Brain pericyte (primary cell): Measurements from ENCODE around the gene MRPL54.
A peak's percentile ranks its signal among the peaks of the same experiment; 100 is the strongest.

Experiments used
- DNase-seq: peaks from one replicate; pipeline ENCODE4 v3.0.0-alpha.2; 2012; ENCODE audit warnings: low read depth, low spot score

The MRPL54 gene

DNA sequence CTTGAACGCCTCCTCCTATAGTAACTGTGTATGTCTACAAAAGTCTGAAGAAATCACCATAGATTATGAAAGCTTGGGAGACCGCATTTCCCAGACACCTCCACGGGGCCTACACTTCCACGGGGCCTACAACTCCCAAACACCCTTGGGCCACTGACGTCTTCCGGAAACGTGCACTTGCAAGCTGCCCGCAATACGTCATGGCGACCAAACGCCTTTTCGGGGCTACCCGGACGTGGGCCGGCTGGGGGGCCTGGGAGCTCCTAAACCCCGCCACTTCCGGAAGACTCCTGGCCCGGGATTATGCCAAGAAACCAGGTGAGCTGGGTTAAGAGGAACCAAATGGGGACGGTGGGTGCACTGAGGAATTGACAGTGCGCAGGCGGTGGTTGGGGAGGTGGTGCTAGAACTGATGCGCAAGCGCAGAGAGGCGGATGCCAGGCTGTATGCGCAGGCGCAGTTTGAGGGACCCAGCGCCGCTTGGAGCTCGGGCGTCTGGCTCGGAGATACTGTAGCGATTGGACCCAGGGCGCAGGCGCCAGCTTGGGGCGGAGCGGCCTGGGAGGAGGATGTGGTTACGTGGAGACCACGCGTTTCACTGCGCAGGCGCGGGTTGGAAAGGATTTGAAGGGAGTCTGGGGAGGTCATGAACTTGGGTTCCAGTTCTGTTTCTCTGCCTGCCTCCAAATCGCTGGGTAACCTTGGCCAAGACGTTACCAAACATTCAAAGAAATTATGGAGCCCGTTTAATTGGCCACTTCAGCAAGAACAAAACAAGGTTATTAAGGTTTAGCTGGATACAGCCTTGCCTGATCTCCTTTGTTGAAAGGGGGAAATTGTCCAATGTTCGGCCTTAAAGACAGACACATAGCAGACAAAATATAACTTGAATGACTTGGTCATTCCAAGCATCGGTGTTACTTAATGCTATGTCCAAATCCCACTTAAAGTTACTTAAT is at the start of gene MRPL54:
Gene MRPL54, plus strand, starts transcription at position 182 of the 959 bp plus-strand sequence. Its CDS starts 19 bp downstream, at position 201.
- DNase-seq: peak; percentile 99

DNA sequence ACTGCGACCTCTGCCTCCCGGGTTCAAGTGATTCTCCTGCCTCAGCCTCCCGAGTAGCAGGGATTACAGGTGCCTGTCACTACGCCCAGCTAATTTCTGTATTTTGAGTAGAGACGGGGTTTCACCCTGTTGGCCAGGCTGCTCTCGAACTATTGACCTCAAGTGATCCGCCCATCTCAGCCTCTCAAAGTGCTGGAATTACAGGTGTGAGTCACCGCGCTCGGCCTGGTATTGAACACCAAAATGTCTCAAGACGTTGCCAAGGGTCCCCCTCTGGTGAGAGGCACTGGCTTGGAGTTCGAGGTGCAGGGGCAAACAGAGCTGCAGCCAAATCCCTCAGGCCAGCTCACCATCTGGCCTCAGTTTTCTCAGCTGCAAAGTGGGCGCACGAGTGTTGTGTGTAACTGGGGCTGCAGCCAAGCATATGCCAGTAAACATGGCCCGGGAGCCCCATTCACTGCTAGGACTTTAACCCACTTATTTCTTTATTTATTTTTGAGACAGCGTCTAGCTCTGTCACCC is 46.3 kb upstream of the MRPL54 start:
- DNase-seq: no peak

DNA sequence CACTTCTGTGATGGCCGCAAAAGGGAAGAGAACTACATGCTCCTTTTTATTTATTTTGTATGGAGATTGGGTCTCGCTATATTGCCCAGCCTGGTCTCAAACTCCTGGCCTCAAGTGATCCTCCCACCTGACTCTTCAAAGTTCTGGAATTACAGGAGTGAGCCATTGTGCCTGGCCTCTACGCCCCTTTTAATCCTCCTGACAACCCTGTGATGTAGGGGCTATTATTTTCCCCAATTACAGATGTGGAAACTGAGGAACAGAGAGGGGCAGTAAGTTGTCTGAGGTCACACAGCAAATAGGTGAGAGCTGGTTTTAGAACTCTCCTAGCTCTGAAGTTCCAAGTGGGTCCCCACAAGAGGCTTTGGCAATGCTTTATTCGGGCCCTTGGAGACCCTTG is 42.6 kb upstream of the MRPL54 start:
- DNase-seq: no peak

DNA sequence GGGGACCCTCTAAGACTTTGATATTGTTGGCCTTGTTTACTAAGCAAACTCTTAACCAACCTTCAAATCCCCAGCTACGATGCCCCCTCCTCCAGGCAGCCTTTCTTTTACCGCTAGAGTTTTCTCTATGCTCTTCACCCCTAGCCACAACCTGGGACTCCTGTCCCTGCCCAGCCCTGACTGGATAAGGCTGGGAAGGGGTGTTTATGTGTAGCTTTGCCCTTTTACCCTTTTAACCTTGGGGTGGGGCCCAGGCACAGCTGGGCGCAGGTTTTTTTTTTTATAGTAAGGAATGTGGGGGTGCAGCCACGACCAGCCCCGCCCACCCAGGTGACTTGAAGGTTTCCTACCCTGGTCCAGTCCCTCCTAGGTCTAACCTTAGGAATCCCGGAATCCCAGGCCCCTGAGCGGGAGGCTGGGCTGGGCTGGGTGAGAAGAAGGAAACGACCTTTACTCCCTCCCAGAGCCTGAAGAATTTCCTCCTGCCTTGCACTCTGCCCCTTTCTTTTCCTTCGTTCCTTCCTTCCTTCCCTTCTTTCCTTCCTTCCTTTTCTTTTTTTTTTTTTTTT is 42.0 kb upstream of the MRPL54 start:
- no peak for DNase-seq

DNA sequence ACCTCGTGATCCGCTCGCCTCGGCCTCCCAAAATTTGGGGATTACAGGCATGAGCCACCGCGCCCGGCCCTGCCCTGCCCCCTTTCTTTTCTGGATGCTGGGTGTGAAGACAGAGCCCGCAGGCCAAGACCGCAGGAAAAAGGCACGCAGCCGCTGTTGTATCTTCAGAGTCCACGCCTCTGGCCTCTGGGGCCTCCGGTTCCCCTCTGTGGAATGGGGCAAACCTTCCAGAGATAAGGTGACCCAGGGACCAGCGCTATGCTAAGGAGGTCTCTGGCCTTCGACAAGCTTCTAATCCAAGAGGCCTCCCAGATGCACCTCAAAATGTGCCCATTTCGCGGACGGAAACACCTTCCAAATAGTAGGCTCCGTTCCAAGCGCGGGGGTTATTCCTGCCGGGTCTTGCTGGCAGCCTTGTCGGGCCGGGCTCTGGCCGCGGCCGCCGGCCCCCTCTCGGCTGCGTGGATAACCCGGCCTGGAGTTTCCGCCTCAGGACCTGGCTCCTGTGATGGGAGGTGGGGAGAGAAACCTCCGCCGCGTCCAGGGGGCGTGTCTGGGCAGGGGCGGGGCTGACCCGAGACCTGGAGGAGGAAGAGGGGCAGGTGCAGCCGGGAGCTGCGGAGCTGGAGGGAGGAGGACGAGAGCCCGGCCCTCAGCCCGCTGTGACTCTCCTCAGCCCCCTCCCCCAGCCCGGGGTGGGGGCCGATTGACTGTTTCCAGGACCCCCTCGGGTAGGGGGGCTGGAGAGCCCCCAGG is 41.2 kb upstream of the MRPL54 start:
- DNase-seq: peak; percentile 65

DNA sequence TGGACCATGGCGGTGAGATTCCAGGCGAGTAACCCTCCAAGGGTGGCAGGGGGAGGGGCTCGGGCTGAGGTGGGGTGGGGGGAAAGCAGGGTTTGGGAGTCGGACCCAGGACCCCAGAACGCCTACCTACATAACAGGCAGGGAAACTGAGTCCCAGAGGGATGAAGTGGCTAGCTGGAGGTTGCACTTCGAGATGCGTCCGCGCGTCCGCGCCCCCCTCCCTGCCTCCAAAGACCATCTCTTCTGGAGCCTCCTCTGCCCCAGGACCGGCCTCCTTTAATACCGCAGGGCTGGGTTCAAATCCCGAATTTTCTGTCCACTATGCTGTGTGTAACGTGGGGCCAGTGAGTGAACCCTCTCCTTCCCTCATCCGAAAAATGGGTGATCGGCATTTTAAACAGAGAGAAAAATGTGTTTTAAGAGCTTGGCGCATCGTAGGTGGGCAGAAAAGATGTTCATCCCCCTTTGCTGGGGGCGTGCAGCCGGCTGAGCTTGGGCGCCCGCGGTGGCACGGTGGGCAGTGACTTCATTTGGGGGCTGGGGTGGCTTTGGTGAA is 40.5 kb upstream of the MRPL54 start:
- no peak for DNase-seq

DNA sequence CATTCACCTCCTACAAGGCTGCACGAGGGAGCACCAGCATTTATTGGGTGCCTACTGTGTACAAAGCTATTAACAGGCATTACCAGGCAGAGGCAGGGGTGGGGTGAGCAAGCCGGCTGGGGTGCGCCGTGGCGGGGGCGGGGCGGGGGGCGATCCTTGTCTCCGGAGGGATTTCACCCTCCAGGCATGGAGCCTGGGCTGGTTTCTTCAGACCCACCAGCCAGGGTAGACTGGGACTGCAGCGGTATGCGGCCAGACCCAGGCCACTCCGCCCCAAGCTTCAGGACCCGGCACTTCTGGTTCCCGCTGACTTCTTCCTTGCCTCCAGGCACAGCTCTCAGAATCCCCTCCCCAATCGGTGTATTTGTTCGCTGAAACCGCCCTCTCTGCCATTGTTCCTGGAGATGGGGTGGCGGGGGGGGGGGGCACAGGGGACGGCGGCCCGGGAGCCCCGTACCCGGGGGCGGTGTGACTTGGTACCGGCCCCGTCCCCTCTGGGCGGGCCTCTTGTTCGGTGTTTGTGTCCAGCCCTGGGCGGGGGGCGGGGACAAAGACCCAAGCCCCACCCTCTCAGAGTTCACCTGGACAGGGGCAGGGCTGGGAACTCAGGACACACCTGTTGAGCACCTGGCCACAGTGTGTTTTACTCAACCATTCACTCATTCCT is 39.9 kb upstream of the MRPL54 start:
- no peak for DNase-seq

DNA sequence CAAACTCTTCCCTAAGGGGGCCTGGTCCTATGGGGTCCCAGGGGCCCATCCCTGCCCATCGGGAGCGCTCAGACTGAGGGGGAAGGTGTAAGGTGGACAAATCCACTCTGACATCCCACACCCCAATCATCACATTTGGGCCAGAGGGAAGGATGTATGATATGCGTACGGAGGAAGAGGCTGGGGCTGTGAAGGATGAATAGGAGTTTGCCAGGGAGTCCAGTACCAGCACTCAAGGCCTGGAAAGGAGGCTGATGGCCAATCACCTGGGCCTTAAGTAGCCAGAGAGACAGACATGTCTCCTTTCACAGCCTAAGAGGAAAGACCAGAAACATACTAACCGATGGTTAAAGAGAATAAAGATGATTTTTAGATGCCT is 39.4 kb upstream of the MRPL54 start:
- DNase-seq: no peak

DNA sequence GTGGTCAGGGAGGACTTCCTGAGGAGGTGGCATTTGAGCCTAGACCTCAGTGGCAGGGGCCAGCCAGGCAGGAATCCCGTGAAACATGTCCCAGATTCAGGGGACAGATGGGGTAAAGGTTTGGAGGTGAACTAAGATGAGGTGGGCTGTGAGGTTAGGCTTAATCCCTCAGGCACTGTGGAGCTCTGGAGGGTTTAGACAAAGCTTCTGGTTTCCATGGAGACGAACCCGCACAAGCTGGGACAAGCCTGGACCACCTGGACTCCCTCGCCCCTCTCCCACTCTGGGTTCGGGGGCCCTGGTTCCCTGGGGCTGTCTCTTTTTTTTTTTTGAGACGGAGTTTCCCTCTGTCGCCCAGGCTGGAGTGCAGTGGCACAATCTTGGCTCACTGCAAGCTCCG is 38.6 kb upstream of the MRPL54 start:
- no peak for DNase-seq

DNA sequence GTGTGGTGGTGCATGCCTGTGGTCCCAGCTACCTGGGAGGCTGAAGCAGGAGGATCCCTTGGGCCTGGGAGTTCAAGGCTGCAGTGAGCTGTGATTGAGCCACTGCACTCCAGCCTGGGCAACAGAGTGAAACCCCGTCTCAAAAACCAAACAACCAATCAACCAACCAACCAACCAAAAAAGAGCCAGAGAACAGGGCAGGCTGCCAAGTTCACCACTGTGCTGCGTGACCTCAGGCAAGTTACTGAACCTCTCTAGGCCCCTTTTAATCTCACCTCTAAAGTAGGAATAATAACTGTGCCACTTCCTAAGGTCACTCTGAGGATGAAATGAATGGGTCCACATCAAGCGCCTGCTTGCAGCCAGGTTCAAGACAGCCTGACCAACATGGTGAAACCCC is 37.4 kb upstream of the MRPL54 start:
- no peak for DNase-seq

DNA sequence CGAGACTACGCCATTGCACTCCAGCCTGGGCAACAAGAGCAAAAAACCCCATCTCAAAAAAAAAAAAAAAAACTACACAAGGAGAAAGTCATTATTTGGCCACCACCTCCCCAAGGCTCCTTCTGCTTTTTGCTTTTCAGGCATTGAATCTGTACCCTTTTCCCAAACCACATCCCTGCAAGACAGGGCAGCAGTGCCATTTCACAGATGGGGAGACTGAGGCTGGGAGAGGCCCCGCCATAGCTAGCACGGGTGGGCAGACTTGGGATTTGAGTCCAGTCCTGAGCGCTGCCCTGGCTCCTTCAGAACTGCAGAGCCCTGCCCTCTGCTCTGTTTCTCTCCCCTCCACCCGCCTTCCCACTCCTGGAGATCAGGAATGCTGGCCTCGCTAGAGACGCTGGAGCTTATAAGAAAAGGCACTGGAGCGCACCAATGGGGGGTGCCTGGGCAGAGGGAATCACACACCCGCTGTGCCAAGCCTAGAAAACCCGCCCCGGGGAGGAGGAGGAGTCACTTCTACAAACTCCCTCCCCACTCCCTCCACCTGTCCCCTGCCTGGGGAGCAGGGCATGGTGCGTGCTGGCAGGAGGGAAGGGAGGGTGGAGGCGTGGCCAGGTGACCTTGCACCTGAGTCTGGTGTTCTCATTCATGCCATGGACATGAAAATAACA is 36.7 kb upstream of the MRPL54 start:
- no peak for DNase-seq

DNA sequence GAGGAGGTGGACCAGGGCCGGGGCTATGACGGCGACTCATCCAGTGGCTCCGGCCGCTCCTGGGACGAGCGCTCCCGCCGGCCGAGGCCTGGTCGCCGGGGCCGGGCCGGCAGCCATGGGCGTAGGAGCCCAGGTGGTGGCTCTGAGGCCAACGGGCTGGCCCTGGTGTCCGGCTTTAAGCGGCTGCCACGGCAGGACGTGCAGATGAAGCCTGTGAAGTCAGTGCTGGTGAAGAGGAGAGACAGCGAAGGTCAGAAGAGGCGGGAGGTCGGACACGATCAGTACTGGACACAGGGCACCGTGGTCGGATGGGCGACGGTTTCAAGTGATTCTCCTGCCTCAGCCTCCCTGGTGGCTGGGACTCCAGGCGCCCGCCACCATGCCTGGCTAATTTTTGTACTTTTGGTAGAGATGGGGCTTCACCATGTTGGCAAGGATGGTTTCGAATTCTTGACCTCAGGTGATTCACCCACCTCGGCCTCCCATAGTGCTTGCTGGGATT is 32.0 kb upstream of the MRPL54 start:
- no peak for DNase-seq

DNA sequence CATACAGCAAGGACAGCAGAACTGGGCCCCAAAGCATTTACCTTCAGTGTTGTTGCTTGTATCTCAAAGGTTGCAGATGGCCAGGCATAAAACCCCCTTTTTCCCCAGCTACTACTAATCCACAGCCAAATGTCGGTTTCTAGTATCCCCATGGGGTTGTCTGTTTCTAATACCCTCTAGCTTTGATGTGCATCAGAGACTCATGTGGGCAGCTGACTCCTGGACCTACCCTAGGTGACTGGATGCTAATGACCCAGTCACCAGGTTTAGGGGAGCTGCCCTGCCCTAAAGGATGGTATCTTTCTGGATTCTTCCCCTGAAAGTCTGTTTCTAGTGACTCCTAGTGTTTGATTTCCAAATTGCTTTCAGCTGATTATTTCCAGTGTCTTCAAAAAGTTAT is 30.4 kb upstream of the MRPL54 start:
- no peak for DNase-seq

DNA sequence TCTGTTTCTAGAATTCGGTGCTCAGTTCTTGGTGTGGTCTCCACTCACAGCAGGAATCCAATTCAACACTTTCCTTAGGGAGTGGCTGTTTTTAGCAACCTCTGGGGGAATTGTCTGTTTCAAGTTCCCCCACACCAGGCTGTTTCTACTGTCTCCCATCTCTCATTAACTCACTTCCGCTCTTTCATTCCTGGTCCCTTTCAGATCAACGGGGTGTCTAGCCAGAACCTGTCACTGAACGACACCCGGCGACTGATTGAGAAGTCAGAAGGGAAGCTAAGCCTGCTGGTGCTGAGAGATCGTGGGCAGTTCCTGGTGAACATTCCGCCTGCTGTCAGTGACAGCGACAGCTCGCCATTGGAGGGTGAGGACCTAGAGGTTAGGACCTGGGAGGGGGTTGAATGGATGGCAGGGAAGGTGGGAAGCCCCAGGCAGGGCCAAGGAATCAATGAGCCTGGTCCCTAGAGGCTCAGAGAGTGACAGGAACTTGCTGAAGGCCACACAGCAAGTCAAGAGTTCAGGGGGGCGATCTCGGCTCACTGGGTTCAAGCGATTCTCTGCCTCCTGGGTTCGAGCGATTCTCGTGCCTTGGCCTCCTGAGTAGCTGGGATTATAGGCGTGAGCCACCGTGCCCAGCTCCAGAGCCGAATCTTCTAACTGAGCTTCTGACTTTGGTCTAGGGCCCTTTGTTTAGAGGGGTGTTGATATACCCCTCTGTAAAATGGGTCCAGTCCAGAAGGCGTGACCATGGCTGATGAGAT is 28.8 kb upstream of the MRPL54 start:
- DNase-seq: no peak

DNA sequence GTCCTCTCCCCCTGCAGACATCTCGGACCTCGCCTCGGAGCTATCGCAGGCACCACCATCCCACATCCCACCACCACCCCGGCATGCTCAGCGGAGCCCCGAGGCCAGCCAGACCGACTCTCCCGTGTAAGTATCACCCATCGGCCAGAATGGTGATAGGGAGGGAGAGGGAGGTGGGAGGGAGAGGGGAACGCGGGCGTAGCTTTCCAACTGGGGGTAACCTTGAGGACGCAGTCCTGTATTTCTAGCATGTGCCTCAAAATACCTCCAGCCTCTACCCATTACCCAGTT is 28.2 kb upstream of the MRPL54 start:
- no peak for DNase-seq

DNA sequence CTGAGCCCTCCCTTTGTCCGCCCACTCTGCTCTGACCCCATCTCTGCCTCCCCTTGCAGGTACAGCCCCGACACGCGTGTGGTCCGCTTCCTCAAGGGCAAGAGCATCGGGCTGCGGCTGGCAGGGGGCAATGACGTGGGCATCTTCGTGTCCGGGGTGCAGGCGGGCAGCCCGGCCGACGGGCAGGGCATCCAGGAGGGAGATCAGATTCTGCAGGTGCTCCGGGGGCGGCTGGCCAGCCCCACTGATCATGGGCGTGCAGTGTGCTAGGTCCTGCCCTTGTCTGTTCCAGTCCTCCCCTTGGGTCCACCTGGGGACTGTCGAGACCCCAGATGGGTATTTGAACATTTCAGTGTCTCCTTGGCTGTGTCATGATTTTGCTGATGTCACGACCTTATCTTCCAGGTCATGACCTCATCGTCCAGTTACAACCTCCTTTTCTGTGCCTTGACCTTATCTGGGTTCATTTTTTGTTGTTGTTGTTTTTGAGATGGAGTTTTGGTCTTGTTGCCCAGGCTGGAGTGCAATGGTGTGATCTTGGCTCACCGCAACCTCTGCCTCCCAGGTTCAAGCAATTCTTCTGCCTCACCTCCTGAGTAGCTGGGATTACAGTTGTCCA is 26.3 kb upstream of the MRPL54 start:
- DNase-seq: no peak

DNA sequence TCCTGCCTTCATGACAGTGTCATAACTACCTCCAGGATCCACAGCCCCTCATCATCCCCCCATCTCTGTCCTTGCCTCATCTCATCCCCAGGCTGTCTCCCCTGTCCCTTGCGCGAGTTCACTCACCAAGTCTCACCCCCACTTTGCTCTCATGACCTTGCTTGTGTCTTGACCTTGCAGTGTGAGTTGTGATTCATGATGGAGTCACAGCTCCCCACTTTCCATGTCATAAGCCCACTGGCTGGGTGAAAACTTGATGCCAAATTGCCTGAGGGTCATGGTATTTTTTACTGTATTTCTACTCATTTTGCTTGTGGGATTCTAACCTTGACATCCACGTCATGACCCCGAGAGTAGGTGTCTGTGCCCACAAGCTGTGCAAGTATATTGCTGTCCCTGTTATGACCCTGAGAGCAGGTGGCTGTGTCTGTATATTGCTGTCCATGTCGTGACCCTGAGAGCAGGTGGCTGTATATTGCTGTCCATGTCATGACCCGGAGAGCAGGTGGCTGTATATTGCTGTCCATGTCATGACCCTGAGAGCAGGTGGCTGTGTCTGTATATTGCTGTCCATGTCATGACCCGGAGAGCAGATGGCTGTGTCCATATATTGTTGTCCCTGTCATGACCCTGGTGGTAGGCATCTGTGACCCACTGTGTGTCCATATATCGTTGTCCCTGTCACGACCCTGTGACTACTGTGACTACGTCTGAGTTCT is 24.8 kb upstream of the MRPL54 start:
- no peak for DNase-seq

DNA sequence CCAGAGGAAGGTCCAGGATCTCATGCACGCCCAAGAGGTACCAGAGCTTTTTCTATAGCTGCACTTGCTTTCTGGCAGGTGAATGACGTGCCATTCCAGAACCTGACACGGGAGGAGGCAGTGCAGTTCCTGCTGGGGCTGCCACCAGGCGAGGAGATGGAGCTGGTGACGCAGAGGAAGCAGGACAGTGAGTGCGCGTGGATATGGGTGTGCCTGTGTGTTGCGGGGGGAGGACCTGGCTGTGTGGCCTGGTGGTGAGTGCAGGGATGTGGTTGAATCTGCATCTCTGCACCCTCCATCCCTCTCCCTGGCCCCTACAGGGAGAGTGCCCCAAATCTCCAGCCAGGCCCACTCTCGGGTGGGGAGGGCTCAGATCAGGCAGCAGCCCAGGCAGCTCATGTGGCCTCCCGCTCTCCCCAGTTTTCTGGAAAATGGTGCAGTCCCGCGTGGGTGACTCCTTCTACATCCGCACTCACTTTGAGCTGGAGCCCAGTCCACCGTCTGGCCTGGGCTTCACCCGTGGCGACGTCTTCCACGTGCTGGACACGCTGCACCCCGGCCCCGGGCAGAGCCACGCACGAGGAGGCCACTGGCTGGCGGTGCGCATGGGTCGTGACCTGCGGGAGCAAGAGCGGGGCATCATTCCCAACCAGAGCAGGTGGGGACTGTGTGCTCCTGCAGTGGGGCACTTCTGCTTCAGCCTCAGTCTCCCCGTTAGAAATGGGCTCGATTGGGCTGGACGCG is 23.8 kb upstream of the MRPL54 start:
- DNase-seq: no peak
